Muscle of arm (tissue), 12 donors: ENCODE measurements around the gene SHOC2. TPM values are rescaled to one million over a fixed set of nuclear protein-coding genes. Genes with fewer than 3 reads are reported as not detected.

Source experiments
- DNase-seq: peaks from one replicate; pipeline ENCODE4 v3.0.0-alpha.2; 2013
- polyA plus RNA-seq, 12 donors: library from polyadenylated mRNA; unstranded; fragments of 120-200 nt; gene quantifications; one replicate each; pipeline ENCODE4 v1.2.1, GENCODE V29; 2013; ENCODE audit not compliant: insufficient read length in 12 of 12

Gene SHOC2
- polyA plus RNA-seq, 12 donors, result 30.6 to 37.7 (median 35.5) TPM; not detected in 1

GRCh38 chr10:111057006-111057405 lies 137.6 kb downstream of the SHOC2 start:
- no peak for DNase-seq

Other genes starting within 250 kb of the SHOC2 start
- 1,000 to 10,000 TPM in 1 of 12 donors, 100 to 1,000 TPM in 11; 147 to 2,025 (median 175) TPM for gene PDCD4, start 47.7 kb upstream of the SHOC2 start, polyA plus RNA-seq
- gene BBIP1, start 424 bp upstream of the SHOC2 start, polyA plus RNA-seq, result 10 to 100 TPM in 11 of 12 donors, not detected in 1; 16.2 to 62.7 (median 33.7) TPM
- gene ADRA2A, start 157.4 kb downstream of the SHOC2 start, polyA plus RNA-seq, result 1 to 10 TPM in 11 of 12 donors, not detected in 1; 2.1 to 5.1 (median 4.0) TPM